GM19099 (cell line): ENCODE data around the gene WDR45.

ENCODE experiments used
- POLR2A ChIP-seq: IDR thresholded peaks from 3 replicates; pipeline ENCODE4 v1.6.1; 2011; ENCODE audit warnings: low read depth; ENCODE audit not compliant: insufficient read length; ENCODE audit errors: extremely low read depth

The WDR45 gene

DNA sequence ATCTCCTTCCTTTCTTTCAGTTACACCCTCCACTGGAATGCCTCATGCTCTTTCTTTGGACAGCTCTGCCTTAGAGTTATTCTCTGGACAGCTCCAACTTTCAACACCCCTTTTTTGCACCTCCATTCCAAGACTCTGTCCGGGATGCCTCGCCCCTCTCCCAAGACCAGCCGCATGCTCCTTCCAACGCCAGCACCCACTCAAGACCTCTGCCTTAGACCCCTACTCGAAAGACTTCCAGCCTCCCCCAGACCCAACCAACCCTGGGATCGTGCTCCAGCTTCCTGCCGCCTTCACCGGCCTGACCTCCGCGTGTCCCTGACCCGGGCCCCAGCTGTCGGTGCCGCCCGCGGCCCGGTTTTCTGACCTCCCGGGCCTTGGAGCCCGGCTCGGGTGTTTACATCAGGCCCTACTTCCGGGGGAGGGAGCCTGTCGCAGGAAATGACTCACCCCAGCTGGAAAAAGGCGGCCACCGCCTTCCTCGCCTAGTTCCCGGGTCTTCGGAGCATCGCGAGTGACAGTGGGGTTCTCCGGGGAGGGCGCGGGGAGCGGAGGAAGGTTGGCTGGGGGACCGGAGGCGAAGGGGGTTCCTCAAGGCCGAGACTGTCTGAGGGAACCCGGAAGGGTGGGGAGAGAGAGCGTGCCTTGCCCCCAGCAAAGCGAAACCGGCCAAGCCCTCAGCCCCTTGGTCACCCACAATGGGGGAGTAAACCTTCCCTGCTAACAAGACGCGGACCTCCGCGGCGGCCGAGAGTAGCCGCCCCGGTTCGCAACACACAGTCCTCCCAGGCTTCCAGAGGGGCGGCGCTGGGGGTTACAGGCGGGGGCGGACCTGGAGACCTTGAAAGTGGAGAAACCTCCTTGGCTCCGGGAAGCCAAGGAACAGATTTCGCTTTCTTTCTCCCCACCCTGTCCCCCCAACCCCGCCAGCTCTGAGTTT lies at the start of gene WDR45:
TSS of gene WDR45 (minus strand) at position 399 of the 940 bp plus-strand sequence. CDS start 1,792 bp downstream, outside the sequence.
- peak; percentile 46 for TF ChIP-seq POLR2A

DNA sequence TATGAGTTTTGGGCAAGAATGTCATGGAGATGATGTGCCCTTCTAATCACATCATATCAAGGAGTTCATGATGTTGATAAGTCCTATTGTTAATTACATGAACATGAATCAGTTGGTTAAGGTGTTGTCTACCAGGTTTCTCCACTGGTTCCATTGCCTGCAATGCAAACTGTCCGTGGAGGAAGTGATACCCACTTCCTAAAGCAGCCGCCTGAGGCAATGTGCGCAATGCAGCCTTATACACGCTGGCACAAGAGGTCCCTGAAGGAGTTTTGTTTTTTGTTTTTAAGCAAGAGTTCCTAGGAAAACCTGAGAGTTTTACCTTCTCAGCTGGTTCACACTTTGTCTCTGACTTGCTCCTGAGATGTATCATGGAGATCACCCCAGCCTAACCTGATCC lies 49.7 kb upstream of the WDR45 start:
- no peak for TF ChIP-seq POLR2A

DNA sequence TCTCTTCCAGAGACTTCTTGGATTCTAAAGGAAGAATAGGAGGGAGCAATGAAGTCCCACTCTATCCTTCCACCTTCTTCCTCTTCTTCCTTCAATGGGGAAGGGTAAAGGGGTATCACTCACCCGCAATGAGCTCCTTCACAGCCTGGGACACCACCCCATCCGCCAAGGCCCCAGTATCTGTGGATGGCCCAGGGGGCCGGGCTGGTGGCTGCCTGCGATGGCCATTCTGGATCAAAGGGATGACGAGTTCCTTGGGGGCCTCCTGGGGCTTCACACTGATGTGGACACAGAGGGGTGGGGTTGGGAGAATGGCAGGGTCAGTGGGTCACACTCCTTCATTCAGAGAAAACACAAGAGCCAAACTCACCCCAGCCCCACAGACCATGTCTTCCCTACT lies 42.8 kb upstream of the WDR45 start:
- TF ChIP-seq POLR2A: no peak

DNA sequence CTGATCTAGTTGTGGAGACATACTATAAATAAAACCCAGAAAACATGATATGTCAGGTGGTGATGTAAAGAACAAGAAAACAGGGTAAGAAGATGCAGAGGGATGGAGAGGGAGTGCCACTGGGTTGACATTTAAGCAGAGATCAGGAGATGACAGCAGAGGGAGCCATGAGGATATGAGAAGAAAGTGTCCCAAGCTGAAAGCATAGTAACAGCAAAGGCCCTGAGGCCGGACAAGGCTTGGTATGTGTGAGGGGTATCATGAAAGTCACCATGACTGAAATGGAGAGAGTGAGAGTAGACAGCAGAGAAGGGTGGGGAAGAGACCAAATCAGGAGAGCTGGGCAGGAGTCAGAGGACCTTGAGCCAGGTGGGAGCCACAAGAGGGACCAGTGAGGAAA lies 40.4 kb upstream of the WDR45 start:
- no peak for TF ChIP-seq POLR2A

DNA sequence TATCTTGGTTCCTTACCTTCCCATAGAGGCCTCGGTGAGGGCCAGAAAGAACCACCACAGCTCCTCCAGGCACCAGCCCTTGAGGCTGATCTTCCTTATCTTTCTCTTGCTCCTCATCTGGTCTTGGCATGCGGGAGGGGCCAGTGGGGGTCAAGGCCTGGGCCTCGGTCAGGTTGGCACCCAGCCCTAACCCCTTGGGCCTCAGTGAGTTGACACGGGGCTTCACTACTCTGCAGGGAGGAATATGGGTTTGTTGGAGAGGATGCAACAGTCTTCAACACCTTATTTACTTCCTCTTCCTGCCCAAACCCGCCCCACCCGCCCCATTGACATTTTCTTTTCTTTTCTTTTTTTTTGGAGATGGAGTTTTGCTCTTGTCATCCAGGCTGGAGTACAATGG lies 37.9 kb upstream of the WDR45 start:
- no peak for TF ChIP-seq POLR2A

DNA sequence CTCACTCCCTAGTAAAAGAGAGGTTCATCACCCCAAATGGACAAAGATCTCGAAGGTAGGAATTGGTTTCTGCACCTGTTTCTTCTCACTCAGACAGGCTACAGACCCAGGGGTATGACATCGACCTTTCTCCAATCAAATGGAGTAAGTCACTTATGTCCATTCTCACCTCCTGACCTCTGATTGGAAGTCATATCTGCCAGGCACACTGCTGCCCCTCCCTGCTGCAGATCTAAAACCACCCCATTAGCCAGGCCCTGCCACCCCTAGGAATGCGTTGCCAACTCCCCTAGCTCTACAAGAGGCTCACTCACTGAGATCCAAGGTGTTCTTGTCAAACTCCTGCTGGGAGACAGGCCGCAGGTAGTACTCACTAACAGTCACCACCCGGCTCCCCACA lies 37.0 kb upstream of the WDR45 start:
- TF ChIP-seq POLR2A: no peak

DNA sequence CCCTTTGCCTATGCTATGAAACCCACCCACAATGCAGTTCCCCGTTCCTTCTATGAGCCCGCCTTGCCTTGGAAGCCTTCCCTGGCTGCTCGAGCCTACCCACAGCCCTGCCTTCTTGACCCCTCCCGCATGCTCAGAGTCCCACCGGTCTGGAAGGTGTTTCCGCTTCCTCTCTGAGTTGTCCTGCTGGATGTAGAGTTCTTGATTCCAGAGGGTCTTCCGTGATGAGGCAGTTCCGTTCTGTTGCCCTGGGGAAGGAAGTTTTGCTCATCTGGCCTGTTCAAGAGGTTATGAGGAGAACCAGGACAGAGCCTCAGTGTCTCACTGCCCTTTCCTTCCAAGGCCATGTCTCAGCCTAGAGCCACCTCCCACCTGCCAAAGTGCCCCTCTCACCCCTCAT lies 36.4 kb upstream of the WDR45 start:
- TF ChIP-seq POLR2A: no peak

DNA sequence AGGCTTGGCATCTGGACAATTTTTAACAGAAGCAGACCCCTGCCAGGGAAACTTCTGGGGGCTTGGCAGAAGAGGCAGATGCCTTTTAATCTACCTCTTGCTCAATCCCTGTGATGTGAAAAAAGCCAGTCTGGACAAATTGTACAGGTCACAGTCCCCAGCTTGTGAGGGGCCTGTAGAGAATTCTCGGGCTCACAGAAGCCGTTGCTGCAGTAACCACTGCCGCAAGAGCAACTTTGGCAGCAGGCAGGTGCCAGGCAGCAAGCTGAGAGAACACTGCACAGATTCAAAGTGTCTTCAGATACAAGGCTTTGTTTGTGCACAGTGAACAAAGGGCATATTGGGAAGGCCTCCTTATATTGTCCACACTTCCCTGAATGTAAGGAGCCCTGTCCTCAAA lies 32.1 kb upstream of the WDR45 start:
- TF ChIP-seq POLR2A: no peak

DNA sequence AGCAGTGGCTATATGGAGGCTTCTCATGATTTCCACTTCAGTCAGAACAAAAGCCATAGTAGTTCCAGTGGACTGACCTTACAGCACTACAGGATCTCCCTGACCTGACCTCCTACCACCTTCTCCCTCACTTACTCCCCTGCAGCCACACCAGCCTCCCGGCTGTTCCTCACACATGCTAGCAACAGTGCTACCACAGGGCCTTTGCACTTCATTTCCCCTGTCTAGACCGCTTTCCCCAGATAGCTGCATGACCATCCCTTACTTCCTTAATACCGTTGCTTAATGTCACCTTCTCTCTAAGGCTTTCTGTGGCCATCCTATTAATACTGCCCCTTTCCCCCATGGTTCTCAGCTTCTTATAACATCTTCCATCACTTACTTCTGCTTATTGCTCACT lies 30.7 kb upstream of the WDR45 start:
- TF ChIP-seq POLR2A: no peak

DNA sequence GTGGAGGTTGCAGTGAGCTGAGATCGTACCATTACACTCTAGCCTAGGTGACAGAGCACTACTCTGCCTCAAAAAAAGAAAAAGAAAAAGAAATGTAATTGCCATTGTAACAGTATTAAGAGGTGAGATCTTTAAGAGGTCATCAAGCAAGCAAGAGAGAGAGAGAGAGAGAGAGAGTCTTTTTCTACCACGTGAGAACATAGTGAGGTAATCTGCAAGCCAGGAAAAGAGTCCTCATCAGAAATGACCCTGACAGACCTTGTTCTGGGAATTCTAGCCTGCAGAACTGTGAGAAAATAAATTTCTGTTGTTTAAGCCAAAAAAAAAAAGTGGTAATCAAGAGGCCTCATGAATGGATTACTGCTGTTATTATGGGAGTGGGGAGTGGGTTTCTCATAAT lies 29.0 kb upstream of the WDR45 start:
- no peak for TF ChIP-seq POLR2A

DNA sequence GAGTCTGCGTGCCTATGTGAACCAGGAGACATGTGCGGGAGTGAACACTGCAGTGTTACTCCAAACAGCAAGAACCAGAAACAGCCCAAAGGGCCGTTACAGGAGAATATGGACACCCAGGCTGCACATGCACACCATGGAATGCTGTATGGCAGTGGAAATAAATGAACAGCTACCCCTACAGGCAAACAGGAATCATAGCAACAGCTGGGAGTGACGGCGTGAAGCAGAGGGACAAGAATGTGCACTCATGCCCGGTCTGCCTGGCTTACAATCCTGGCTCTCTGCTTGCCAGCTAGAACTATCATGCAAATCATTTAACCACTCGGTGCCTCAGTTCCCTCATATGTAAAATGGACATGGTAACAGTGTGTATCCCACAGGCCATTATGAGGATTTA lies 27.2 kb upstream of the WDR45 start:
- no peak for TF ChIP-seq POLR2A

DNA sequence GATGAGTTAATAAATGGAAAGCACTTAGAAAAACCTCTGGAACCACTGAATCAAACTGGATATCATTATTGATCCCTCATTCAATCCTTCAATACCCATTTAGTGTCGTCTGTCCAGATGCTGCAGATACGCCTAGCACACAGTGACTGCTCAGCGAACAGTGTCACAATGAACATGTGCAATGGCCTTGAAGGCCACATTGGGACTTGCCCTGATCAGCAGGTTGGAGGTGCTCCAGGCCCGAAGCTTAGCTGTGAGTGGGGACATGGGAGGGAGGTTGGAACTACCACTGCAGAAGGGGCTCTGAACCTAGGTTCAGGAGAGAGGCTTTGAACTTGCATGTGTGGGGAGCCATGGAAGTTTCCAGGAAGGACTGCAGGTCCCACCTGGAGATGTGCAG lies 26.6 kb upstream of the WDR45 start:
- no peak for TF ChIP-seq POLR2A

DNA sequence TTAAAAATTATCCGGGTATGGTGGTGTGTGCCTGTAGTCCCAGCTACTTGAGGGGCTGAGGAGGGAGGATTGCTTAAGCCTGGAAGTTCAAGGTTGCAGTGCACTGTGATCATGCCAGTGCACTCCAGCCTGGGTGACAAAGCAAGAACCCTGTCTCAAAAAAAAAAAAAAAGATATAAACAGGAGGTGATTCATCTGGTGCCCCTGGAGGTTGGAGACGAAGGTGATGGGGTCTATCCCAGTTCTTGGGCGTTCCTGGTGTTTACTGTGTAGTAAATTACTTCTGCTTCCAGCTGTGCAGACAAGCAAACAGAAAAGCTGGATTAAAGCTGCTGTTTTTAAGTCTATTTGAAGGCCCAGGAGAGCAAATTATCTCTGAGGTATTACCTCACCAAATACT lies 23.9 kb upstream of the WDR45 start:
- no peak for TF ChIP-seq POLR2A

DNA sequence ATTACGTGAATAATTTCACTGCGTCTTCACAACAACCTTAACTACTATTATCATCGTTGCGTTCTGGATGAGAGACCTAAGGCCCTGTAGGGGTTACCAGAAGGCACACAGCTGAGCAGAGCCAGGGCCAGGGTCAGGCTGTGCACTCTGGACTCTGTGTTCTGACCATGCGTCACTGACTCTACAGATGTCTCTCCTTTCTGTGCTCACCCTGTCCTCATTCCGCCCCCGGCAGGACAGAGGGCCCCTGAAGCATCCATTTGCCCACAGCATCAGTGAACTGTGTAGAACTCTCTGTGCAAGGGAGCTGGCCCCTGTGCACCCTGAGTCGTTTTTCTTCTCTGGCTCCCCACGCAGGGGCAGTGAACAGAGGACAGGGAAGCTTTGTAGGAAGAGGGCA lies 22.5 kb upstream of the WDR45 start:
- TF ChIP-seq POLR2A: no peak

DNA sequence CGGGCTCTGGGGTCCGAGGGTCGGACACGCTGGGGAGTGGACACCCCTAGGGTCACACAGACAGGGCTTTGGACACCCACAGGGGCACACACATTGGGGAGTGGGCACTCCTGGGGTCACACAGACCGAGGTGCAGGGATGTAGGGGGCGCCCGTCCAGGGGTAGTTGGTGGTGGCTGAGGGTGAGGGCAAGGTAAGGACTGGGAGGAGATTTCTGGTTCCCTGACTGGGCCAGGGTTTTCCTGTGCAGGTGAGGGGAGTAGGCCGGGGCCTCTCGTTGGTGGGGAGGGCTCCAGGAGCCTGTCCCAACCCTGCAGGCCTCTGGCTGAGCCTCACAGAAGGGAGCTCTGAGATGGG lies 21.9 kb upstream of the WDR45 start:
- TF ChIP-seq POLR2A: no peak

DNA sequence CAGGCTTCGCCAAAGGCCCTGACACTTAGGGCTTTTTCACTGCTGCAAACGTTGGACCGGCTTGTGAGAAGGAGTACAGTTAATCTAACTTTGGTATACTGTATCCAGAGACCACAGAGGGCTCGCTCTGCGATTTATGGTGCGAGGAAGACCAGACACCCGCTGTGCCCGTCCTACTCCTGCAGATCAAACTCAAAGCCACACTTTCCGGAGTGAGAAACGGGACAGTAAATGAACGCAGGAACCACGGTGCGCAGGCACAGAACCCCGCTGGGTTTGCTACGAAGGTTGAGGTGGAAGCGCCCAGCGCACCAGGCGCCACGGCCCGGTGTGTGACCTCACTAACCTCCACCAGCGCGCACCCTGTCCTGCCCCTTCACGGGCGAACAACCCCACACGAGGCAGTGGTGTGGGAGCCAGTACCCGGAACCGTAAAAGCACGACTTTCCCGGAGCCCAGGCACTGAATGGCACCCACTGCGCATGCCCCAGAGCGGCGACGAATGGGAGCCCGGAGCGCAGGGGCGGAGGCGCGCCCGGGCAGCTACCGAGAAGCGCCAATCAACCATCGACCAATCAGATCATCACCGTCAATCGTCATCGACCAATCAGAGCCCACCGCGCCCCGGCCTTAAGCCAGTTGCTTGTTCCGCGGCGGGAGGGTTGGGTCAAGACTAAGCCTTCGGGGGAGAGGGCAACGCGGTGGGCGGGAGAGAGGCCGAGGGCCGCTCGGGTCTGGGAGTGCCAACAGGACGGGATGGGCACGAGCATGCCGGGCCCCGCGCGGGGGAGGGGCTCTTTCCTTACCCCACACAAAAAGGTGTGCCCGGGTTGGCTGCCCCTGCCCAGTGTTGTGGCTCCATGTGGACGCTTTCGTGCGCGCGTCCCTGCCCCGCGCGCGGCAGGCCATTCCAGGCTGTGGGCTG lies 21.3 kb upstream of the WDR45 start:
- peak; percentile 79 for TF ChIP-seq POLR2A
